G401 (cell line): ENCODE results near the gene WDR27. TPM values are rescaled to one million over a fixed set of nuclear protein-coding genes. Genes with fewer than 3 reads are reported as not detected.
A peak's percentile ranks its signal among the peaks of the same experiment; 100 is the strongest.
"Not testable (repeated sequence)": the region's sequence is repeated elsewhere in the genome, so short reads cannot be mapped to it uniquely, and the experiment has no call there.

Experiments
- DNase-seq: peaks from one replicate; pipeline ENCODE4 v3.0.0-alpha.2; 2015; ENCODE audit warnings: low spot score
- in situ Hi-C: cut with HindIII; loops from 2 replicates; pipeline ENCODE4 v1.10.0; 2016; ENCODE audit warnings: low sequenced_read_pairs, mixed read lengths
- total RNA-seq: library from RNA; depleted of rRNA; stranded (reverse); fragments of >200 nt; shearing (Covaris generic); gene quantifications from 2 replicates; pipeline ENCODE4 v1.2.3, GENCODE V29; 2014

WDR27 gene
- total RNA-seq, 1 experiment from 2014 or later: 20.9 TPM

- DNase-seq: no peak
- in situ Hi-C loops: no loop called here
Measured at GRCh38 chr6:169647637-169648036, 54.2 kb downstream of the WDR27 start.

DNA sequence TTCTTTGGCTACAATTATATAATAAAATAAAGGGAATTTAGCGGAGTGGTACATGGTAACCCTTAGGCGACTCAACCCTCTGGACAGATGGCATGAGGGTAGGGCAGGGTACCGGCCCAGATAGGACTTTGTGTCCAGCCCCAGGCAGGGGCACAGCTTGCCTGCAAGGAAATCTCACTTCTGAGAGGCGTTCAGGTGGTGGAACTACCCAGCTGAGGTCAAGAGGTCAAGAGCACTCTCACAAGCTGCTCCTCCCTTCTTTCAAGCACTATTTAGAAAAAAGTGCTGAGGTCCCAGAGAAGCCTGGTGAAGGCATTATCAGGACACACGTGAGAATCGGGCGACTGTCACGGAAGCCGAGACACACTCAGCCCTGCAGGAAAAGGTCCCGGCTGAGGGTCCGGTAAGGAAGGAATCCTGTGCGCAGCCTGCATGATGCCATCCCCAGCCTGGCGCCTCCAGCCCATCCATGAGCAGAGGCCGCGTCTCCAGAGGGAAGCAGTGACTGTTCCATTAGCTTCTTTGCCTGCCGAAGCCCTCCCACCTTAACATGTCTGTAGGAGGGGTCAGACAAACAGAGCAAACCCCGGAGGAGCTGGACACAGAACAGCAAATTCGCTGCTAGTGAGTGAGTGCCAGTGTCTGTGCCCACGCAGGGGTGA is 54.8 kb downstream of the WDR27 start:
- in situ Hi-C loops: no loop called here

DNA sequence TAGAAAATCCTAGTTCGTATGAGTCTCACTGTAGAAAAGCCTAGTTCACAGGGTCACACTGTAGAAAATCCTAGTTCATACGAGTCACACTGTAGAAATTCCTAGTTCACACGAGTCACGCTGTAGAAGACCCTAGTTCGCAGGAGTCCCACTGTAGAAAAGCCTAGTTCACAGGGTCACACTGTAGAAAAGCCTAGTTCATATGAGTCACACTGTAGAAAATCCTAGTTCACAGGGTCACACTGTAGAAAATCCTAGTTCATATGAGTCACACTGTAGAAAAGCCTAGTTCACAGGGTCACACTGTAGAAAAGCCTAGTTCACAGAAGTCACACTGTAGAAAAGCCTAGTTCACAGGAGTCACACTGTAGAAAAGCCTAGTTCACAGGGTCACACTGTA is 56.4 kb downstream of the WDR27 start:
- in situ Hi-C loops, DNase-seq: not testable (repeated sequence)

More for the DNA sequence above, 54.8 kb downstream of the WDR27 start:
- DNase-seq: no peak

DNA sequence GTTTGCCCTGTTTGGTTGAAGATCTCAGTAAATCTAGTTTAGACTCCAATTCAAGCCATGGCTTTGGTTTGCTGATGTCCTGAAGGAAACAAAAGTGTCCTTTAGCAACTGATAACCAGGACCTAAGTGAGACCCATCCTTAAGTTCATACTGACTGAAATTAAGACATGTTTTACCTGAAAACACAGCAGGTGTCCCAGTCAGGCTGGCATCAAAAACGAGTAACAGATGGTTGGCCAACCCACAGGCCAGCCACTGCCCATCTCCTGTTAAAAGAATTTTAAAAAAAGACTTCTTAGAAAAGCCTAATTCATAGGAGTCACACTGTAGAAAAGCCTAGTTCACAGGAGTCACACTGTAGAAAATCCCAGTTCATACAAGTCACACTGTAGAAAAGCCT is 58.3 kb downstream of the WDR27 start:
- peak; percentile 62 for DNase-seq
- in situ Hi-C loops: no loop called here

GRCh38 chr6:169642455-169642854 is 59.4 kb downstream of the WDR27 start:
- in situ Hi-C loops: no loop called here

GRCh38 chr6:169641461-169642085 is 60.3 kb downstream of the WDR27 start:
- in situ Hi-C loops: no loop called here
- no peak for DNase-seq

More at GRCh38 chr6:169642455-169642854, 59.4 kb downstream of the WDR27 start:
- DNase-seq: no peak

DNA sequence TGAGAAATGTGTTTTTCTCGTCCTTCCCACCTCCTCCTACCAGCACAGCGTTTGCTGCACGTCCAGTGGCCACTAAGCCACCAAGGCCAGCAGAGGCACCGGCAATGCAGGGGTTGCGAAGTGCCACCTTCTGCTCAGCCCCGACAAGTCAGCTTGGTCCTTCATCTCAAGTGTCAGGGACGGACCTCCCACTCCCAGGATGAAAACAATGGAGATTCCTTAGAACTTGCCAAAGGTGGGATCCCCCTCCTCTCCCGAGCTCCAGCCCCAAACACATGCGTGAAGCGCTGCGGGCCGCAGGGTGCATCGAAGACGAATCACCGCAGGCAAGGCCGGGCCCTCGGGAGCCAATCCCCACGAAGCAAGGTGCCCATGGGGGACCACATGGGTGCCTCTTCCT is 60.8 kb downstream of the WDR27 start:
- in situ Hi-C loops: no loop called here
- no peak for DNase-seq

DNA sequence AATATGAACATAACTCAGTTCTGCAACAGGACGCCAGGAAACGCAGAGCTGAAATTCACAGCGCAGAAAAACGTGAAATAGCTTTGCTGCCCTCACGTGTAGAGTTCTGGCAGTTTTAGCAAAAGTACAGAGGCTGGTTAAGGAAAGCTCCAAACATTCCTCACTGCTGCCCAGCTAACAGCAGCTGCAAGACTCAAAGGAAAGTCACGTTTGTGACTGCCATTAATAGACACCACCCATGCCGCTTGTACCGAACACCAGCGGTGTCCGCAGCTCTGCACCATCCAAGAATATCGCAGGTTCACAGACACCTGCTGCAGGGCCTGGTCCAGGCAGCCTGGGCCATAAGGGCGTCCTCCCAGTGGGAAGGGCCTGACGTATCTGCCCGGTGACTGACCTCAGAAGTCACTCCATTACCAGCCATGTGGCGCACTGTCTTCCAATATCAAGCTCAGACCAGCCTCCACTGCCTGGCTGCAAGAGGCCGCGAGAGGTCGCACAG is 61.4 kb downstream of the WDR27 start:
- no peak for DNase-seq
- in situ Hi-C loops: no loop called here

DNA sequence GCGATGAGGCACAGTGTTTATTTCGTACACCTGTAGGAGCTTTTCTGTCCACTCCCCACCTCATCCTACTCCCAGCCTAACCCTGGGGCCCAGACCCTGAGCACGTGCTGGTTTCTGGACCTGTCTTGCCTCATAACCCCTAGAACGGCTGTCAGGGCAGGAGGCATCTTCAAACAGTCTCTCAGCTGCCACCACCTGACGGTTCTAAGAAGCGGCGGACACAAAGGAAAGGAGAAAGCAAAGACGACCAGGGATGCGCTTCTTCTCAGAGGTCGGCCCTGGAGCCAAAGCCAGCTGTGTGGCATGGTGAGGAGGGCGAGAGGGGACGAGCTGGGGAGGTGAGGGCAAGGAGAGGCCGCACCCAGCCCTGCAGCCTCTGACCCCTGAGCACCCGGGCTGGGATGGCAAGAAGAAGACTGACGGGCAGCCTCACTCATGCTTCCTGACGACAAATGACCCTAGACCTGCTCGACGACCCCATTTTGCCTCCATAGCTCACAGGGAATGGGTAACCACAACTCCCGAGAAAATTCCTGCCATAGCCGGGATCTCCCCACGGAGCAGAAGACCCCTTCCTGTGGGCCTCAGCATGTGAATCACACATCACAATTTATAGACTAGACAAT is 62.1 kb downstream of the WDR27 start:
- DNase-seq: no peak
- in situ Hi-C loops: no loop called here

DNA sequence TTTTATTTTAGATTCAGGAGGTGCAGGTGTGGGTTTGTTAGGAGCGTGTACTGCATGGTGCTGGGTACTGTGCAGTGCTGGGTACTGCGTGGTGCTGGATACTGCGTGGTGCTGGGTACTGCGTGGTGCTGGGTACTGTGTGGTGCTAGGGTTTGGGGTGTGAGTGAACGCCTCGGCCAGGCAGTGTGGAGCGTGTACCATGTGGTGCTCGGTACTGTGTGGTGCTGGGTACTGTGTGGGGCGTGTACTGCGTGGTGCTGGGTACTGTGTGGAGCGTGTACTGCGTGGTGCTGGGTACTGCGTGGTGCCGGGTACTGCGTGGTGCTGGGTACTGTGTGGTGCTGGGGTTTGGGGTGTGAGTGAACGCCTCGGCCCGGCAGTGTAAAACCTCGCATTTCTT is 62.9 kb downstream of the WDR27 start:
- in situ Hi-C loops: no loop called here
- DNase-seq: no peak

DNA sequence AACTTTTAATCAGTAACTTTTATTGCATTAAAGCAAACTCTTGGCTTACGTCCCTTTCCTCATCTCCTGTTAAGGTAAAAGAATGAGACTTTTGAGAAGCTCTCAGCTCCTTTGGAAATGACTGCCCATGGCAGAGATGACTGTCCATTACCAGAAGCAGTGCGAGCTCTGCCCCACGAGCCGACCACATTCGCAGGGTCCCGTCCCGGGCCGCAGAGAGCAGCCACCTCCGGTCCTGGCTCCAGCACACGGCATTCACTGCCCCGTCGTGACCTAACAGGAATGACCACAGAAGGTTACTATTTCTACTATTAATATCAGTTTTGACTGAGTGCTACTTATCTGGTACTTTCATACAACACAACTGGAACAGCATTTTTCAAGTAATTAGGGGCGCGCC is 63.4 kb downstream of the WDR27 start:
- in situ Hi-C loops: no loop called here
- DNase-seq: no peak

- in situ Hi-C loops: no loop called here
- DNase-seq: no peak
Measured at GRCh38 chr6:169635345-169635744, 66.5 kb downstream of the WDR27 start.

DNA sequence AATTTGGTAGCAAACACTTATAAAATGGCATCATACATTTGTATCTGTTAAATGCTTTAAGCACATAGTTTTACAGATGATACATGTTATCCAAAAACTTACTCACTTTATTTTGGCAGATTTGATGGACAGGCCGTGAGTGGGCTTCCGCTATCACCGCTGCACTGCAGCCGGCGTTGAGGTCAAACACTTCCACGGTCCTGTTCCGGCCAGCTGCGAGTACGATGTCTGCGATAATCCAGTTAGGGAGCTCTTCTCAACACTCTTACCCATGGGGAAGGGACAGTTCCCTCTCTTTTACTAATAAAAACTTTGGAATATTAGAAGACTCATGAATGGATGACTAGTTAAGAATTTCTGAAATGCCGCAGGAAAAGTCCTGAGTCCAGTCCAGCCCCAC is 69.0 kb downstream of the WDR27 start:
- no peak for DNase-seq
- in situ Hi-C loops: no loop called here

DNA sequence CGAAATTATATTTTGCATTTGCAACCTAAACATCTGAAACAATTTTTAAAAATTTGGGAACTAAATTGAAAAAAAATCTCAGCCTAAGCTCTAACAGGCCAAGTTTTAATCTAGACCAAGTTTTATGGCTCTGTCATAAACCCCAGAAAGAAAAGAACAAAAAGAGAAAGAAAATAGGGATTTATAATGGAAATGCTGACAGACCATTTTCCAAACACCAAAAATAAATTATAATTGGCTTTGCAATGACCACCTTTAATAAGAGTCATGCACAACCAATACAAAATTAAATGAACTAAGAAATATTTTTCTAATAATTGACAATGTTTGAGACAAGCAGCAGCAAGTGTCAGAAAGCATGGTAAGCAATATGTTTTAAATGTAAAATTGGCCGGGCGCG is 72.6 kb downstream of the WDR27 start:
- in situ Hi-C loops: no loop called here
- no peak for DNase-seq

DNA sequence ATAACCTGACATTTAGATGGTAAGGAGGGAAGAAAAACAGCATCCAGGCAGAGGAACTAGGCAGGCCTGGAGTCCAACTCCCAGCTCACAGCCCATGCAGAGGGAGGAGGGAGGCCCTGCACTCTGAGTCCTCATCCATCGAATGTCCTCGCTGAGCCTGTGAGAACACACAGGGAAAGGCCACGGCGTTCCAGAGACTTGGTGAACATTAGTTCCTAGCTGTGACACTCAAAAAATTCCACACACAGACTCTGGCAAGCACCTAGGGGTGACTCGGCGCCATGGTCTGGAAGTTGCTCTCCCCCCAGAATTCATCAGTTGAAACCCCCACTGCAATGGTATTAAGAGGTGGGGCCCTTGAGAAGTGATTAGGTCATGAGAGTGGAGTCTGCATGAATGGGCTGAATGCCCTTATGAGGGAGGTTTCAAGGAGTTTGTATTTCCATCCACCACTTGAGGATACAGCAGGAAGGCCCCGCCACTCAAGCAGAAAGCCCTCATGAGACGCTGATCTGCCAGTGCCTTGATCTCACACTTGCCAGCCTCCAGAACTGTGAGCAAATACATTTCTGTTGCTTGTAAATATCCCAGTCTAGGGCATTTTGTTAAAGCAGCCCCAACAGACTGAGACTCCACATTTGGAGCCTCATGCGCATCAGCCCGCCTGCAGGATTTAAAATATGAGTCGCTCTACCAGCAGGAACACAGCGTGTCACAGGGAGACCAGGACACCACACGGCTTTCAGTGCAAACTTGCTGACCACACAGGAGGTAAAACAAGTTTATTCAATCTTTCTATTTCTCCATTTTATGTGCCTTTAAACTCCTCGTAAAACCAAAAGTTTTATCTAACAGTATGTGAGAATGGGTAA is 73.9 kb downstream of the WDR27 start:
- in situ Hi-C loops: no loop called here
- DNase-seq: no peak

DNA sequence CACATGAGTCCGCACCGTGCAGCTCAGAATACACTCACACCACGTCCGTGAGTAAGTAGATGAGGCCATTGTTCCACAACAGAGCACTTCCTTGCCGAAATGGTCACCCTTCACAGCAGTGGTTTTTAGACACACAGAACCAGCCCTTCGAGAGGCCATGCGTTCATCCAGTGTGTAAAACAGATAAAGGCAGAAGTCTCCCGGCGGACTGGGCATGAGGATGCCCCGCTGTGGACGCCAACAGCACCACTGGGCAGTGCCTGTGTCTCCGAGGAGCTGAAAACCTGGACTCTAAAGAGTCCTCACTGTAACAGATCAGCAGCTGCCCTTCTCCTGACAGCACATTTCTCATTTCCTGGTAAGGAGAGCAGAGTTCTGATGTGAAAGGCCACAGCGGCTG is 75.2 kb downstream of the WDR27 start:
- DNase-seq: no peak
- in situ Hi-C loops: no loop called here

GRCh38 chr6:169626169-169626568 is 75.7 kb downstream of the WDR27 start:
- in situ Hi-C loops: no loop called here
- DNase-seq: no peak

DNA sequence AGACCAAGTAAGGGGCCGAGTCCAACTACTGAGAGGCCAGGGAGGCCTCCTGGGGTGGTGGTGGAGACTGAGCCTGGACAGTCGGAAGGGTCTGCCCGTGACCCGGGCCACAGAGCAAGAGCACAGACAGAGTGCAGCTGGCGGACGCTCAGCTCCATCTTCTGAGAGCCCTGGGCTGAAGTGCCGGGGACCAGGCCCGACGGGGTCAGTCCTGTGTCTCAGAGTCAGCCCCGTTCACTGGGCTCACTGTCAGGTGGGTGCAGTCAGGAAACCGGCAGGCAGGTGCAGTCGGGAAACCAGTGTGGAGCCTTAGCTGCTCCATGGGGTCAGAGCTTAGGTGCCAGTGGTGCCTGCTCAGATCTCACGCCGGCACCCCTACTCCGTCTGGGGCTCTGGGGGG is 76.5 kb downstream of the WDR27 start:
- in situ Hi-C loops: no loop called here
- no peak for DNase-seq

- in situ Hi-C loops: no loop called here
- no peak for DNase-seq
Measured at GRCh38 chr6:169624785-169625184, 77.0 kb downstream of the WDR27 start.

- DNase-seq: no peak
- in situ Hi-C loops: no loop called here
Measured at GRCh38 chr6:169623975-169624374, 77.9 kb downstream of the WDR27 start.
